ENCODE data around the gene CFH. TPM values are rescaled to one million over a fixed set of nuclear protein-coding genes. Genes with fewer than 3 reads are reported as not detected.
"Not testable (repeated sequence)": the region's sequence is repeated elsewhere in the genome, so short reads cannot be mapped to it uniquely, and the experiment has no call there.

The CFH gene
- total RNA-seq, 4 donors from 2014 or later, result 10.7 to 78.4 (median 30.1) TPM

GRCh38 chr1:196774603-196775002 lies 122.8 kb downstream of the CFH start, which contains the start of gene CFHR3:
TSS of gene CFHR3 (plus strand) at chr1:196774840. CDS start at chr1:196774887, 47 bp downstream.
- Histone ChIP-seq H3K4me1 (no peaks in the 10 kb centered on the region), H3K27me3 (no peaks in the 10 kb centered on the region), H3K4me3 (peak within 1 kb of the TSS in 1 of 4 donors; percentile 14), H3K36me3 (no peaks in the 10 kb centered on the region), H3K27ac (no peak within 1 kb of the TSS), H3K9me3 (no peaks in the 10 kb centered on the region)
- DNase-seq, result no peak
- no peak for TF ChIP-seq CTCF (IDR thresholded peaks at IDR 0.05)

- H3K27ac ChIP-seq, result no peak overlapping the region
- no peaks in the 10 kb centered on the region for H3K9me3 ChIP-seq
- DNase-seq, result no peak
- no peak overlapping the region for H3K4me3 ChIP-seq
- no peaks in the 10 kb centered on the region for H3K36me3 ChIP-seq
- TF ChIP-seq CTCF (IDR thresholded peaks at IDR 0.05) (no peak), POLR2A (IDR thresholded peaks at IDR 0.05) (no peak)
- no peaks in the 10 kb centered on the region for H3K4me1 ChIP-seq
- H3K27me3 ChIP-seq, result no peaks in the 10 kb centered on the region
Measured at GRCh38 chr1:196777603-196778002, 125.8 kb downstream of the CFH start.

- Histone ChIP-seq H3K27ac (no peak overlapping the region), H3K9me3 (no peaks in the 10 kb centered on the region), H3K27me3 (no peaks in the 10 kb centered on the region), H3K36me3 (no peaks in the 10 kb centered on the region), H3K4me1 (no peaks in the 10 kb centered on the region), H3K4me3 (no peak overlapping the region)
- DNase-seq, result no peak
- no peak for TF ChIP-seq CTCF (IDR thresholded peaks at IDR 0.05)
- no peak for TF ChIP-seq POLR2A (IDR thresholded peaks at IDR 0.05)
Measured at GRCh38 chr1:196779093-196779492, 127.2 kb downstream of the CFH start.

GRCh38 chr1:196791252-196791651 lies 139.4 kb downstream of the CFH start:
- H3K4me1 ChIP-seq, H3K9me3 ChIP-seq, DNase-seq, H3K4me3 ChIP-seq, H3K27me3 ChIP-seq, H3K27ac ChIP-seq, H3K36me3 ChIP-seq: not testable (repeated sequence)

GRCh38 chr1:196794103-196794502 lies 142.3 kb downstream of the CFH start:
- not testable (repeated sequence) for H3K4me1 ChIP-seq, H3K4me3 ChIP-seq, H3K9me3 ChIP-seq, H3K27ac ChIP-seq, DNase-seq, H3K27me3 ChIP-seq, H3K36me3 ChIP-seq

Other genes starting within 250 kb of the CFH start
- gene KCNT2, start 43.6 kb upstream of the CFH start, total RNA-seq, result 1 to 10 TPM in 3 of 4 donors, under 1 TPM in 1; 0.18 to 3.3 (median 2.0) TPM
- not detected for gene CFHR3, start 122.8 kb downstream of the CFH start, total RNA-seq
- gene CFHR1, start 167.7 kb downstream of the CFH start, total RNA-seq, result not detected
- not detected for gene CFHR4, start 236.0 kb downstream of the CFH start, total RNA-seq